Measurements from ENCODE around the gene LRRC4C.

- TF ChIP-seq CTCF (IDR thresholded peaks at IDR 0.05): no peak
- TF ChIP-seq POLR2A (IDR thresholded peaks at IDR 0.05): no peak
Observed at GRCh38 chr11:40286137-40286536, 1173.3 kb downstream of the LRRC4C start.
